Keratinocyte (primary cell): ENCODE data around the gene IGF1R.

Experiments
- EZH2 ChIP-seq: IDR thresholded peaks from one replicate; pipeline ENCODE4 v1.6.1; 2012; ENCODE audit warnings: inconsistent platforms, mild to moderate bottlenecking, low read length, moderate library complexity
- TF ChIP-seq, protein P1 (sequence below), 3 experiments: IDR thresholded peaks in 1 of 3; conservative IDR thresholded peaks in 1 of 3; optimal IDR thresholded peaks in 1 of 3; 2 replicates in 2 of 3; 3 replicates in 1 of 3; pipeline versions ENCODE3 to v1.5.1; 2011; ENCODE audit warnings: low read length in 3 of 3, mild to moderate bottlenecking in 3 of 3, moderate library complexity in 2 of 3, control low read depth in 1 of 3, inconsistent platforms in 1 of 3; ENCODE audit not compliant: insufficient read depth in 2 of 3; ENCODE audit errors: extremely low read depth in 1 of 3

- no peak for TF ChIP-seq EZH2
- TF ChIP-seq, protein P1, sequence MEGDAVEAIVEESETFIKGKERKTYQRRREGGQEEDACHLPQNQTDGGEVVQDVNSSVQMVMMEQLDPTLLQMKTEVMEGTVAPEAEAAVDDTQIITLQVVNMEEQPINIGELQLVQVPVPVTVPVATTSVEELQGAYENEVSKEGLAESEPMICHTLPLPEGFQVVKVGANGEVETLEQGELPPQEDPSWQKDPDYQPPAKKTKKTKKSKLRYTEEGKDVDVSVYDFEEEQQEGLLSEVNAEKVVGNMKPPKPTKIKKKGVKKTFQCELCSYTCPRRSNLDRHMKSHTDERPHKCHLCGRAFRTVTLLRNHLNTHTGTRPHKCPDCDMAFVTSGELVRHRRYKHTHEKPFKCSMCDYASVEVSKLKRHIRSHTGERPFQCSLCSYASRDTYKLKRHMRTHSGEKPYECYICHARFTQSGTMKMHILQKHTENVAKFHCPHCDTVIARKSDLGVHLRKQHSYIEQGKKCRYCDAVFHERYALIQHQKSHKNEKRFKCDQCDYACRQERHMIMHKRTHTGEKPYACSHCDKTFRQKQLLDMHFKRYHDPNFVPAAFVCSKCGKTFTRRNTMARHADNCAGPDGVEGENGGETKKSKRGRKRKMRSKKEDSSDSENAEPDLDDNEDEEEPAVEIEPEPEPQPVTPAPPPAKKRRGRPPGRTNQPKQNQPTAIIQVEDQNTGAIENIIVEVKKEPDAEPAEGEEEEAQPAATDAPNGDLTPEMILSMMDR (optimal IDR thresholded peaks at IDR 0.05 in 1 of 3, IDR thresholded peaks at IDR 0.05 in 1 of 3, conservative IDR thresholded peaks at IDR 0.05 in 1 of 3; ENCODE audit: extremely low read depth in 1 of 3, insufficient read depth in 2 of 3, low read length in 3 of 3), result no peak
Observed at GRCh38 chr15:98978153-98978552, 329.8 kb downstream of the IGF1R start.
